GM12878 (cell line): ENCODE measurements around the gene CSK. TPM values are rescaled to one million over a fixed set of nuclear protein-coding genes. Genes with fewer than 3 reads are reported as not detected.

ENCODE experiments used
- BHLHE40 ChIP-seq, 2 experiments: fragments of 450-650 bp in 1 of 2; IDR thresholded peaks; 2 replicates each; pipeline ENCODE4 v1.6.1; 2011 to 2017; ENCODE audit warnings: low read depth in 2 of 2, borderline replicate concordance in 1 of 2, improper control_type of control experiment in 1 of 2, low read length in 1 of 2, mild to moderate bottlenecking in 1 of 2
- BMI1 ChIP-seq: fragments of 450-650 bp; IDR thresholded peaks from 2 replicates; pipeline ENCODE4 v1.6.1; 2016; ENCODE audit warnings: mild to moderate bottlenecking, moderate library complexity, borderline replicate concordance
- CHD1 ChIP-seq: IDR thresholded peaks from 2 replicates; pipeline ENCODE4 v1.6.1; 2012; ENCODE audit warnings: low read depth, low read length, improper control_type of control experiment
- DPF2 ChIP-seq: fragments of 450-650 bp; IDR thresholded peaks from 2 replicates; pipeline ENCODE4 v1.6.1; 2017; ENCODE audit warnings: mild to moderate bottlenecking
- E4F1 ChIP-seq: fragments of 450-650 bp; IDR thresholded peaks from 2 replicates; pipeline ENCODE4 v1.6.1; 2018; ENCODE audit warnings: borderline replicate concordance, mild to moderate bottlenecking; ENCODE audit not compliant: partially characterized antibody
- GABPA ChIP-seq: IDR thresholded peaks from 2 replicates; pipeline ENCODE4 v1.6.1; 2014; ENCODE audit warnings: antibody characterized with exemption, low read depth, mild to moderate bottlenecking, inconsistent platforms
- KLF5 ChIP-seq: fragments of 450-650 bp; IDR thresholded peaks from 2 replicates; pipeline ENCODE4 v1.6.1; 2014; ENCODE audit warnings: mild to moderate bottlenecking; ENCODE audit not compliant: partially characterized antibody
- MEF2A ChIP-seq: IDR thresholded peaks from 2 replicates; pipeline ENCODE4 v1.6.1; 2011; ENCODE audit warnings: low read depth, mild to moderate bottlenecking, low read length, moderate library complexity; ENCODE audit not compliant: insufficient read depth
- MXI1 ChIP-seq: fragments of 150-350 bp; IDR thresholded peaks from 2 replicates; pipeline ENCODE4 v1.6.1; 2011; ENCODE audit warnings: low read depth, mild to moderate bottlenecking, inconsistent platforms, low read length, improper control_type of control experiment
- NR2F1 ChIP-seq: fragments of 450-650 bp; conservative IDR thresholded peaks from 2 replicates; pipeline ENCODE4 v1.6.1; 2017; ENCODE audit warnings: mild to moderate bottlenecking
- PBX3 ChIP-seq: IDR thresholded peaks from 2 replicates; pipeline ENCODE4 v1.6.1; 2011; ENCODE audit warnings: mild to moderate bottlenecking, low read depth, low read length, moderate library complexity; ENCODE audit not compliant: insufficient replicate concordance
- PML ChIP-seq: IDR thresholded peaks from 2 replicates; pipeline ENCODE4 v1.6.1; 2012; ENCODE audit warnings: low read length, inconsistent platforms
- RELB ChIP-seq: fragments of 450-650 bp; IDR thresholded peaks from 2 replicates; pipeline ENCODE4 v1.6.1; 2017; ENCODE audit warnings: low read depth, mild to moderate bottlenecking, moderate library complexity
- SP1 ChIP-seq: IDR thresholded peaks from one replicate; pipeline ENCODE4 v1.6.1; 2011; ENCODE audit warnings: low read depth, low read length
- SRF ChIP-seq, 2 experiments: IDR thresholded peaks; 2 replicates each; pipeline ENCODE4 v1.6.1; 2011; ENCODE audit warnings: low read depth in 2 of 2, low read length in 2 of 2, mild to moderate bottlenecking in 1 of 2, moderate library complexity in 1 of 2
- WRNIP1 ChIP-seq: IDR thresholded peaks from 2 replicates; pipeline ENCODE4 v1.6.1; 2011; ENCODE audit warnings: low read depth, low read length, improper control_type of control experiment, borderline replicate concordance
- ZBTB11 ChIP-seq: fragments of 450-650 bp; formaldehyde crosslinking; IDR thresholded peaks from 2 replicates; pipeline ENCODE4 v1.5.0; 2022; ENCODE audit warnings: mild to moderate bottlenecking, missing genetic modification characterization
- ZNF24 ChIP-seq: fragments of 450-650 bp; IDR thresholded peaks from 2 replicates; pipeline ENCODE4 v1.6.1; 2017; ENCODE audit warnings: antibody characterized with exemption, mild to moderate bottlenecking
- polyA plus RNA-seq, 11 experiments: library from polyadenylated mRNA; depleted of rRNA in 4 of 11; unstranded in 6 of 11; stranded (reverse) in 5 of 11; fragments of >200 nt; fragmentation: Nextera tagmentation in 4 of 11; fragmentation: Illumina TruSeq in 1 of 11; extraction: Ambion mirVana in 4 of 11; extraction: Trizol in 1 of 11; gene quantifications; 1 replicate in 1 of 11; 2 replicates in 10 of 11; pipeline versions ENCODE4 v1.2.1 to v1.2.3, GENCODE V29; 2011 to 2016; ENCODE audit warnings: inconsistent platforms in 2 of 11, missing spikeins in 2 of 11, low read depth in 1 of 11
- total RNA-seq, 4 experiments: library from RNA; depleted of rRNA in 3 of 4; stranded (reverse); fragments of >200 nt in 3 of 4; fragmentation: Illumina TruSeq in 1 of 4; extraction: Trizol in 1 of 4; gene quantifications; 2 replicates each; pipeline versions ENCODE4 v1.2.1 to v1.2.3, GENCODE V29; 2013 to 2021
- TF ChIP-seq, protein P1 (sequence below): IDR thresholded peaks from 2 replicates; pipeline ENCODE4 v1.6.1; 2012; ENCODE audit warnings: low read depth, low read length, improper control_type of control experiment

CSK gene
- total and polyA plus RNA-seq, 10 of the 15 experiments (the other 5 are each of a cell fraction or from before 2014, with no cell fraction given), result 3.4 to 327 (median 75.8) TPM

DNA sequence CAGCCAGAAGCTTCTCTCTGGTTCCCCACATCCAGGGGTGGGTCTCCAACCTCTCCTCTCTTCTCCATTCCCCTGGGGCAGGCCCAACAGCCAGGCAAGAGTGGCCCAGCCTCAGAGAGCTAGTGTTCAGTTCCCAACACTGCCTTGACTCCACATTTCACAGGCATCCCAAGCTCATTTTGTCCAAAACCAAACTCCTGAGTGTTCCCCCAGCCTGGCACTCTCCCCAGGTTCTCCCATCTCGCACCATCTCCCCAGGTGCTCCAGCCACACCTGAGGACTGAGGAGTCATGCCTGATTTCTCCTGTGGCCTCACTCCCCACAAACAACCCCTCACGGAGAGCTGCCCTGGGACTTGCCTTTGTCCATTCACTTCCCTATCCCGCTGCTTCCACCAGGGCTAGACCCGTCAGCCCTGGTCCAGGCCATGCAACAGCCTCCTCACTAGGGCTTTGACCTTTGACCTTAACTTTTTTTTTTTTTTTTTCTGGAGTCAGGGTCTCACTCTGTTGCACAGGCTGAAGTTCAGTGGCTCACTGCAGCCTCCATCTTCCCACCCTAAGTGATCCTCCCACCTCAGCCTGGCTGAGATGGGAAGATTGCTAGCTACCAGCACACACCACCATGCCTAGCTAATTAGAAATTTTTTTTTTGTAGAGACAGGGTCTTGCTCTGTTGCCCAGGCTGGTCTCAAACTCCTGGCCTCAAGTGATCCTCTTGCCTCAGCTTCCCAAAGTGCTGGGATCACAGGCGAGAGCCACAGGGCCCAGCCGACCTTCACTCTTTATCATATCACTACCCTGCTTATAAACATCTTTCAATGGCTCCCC, 3.9 kb upstream of the CSK start (continued):
- TF ChIP-seq KLF5 (no peak), GABPA (no peak), DPF2 (no peak), SRF (IDR thresholded peaks at IDR 0.05; ENCODE audit: low read depth in 2 of 2, low read length in 2 of 2) (no peak), MXI1 (no peak), CHD1 (no peak), PBX3 (no peak), NR2F1 (peak; percentile 97), E4F1 (no peak), RELB (no peak), BMI1 (no peak), WRNIP1 (no peak; the same call in 1 of the 2 replicates), BHLHE40 (IDR thresholded peaks at IDR 0.05; ENCODE audit: borderline replicate concordance in 1 of 2, low read depth in 2 of 2, low read length in 1 of 2) (no peak), ZNF24 (no peak), PML (no peak), MEF2A (no peak), SP1 (no peak), ZBTB11 (CRISPR knock-in tag) (no peak)
- TF ChIP-seq, protein P1, sequence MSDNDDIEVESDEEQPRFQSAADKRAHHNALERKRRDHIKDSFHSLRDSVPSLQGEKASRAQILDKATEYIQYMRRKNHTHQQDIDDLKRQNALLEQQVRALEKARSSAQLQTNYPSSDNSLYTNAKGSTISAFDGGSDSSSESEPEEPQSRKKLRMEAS, result no peak
